Stimulated activated naive CD4-positive, alpha-beta T cell (primary cell): ENCODE data around the gene CSN1S1.

Source experiments
- DNase-seq, 6 experiments: peaks; one replicate each; lab custom pipeline; 2025; lab: John Stamatoyannopoulos, UW

The CSN1S1 gene

DNA sequence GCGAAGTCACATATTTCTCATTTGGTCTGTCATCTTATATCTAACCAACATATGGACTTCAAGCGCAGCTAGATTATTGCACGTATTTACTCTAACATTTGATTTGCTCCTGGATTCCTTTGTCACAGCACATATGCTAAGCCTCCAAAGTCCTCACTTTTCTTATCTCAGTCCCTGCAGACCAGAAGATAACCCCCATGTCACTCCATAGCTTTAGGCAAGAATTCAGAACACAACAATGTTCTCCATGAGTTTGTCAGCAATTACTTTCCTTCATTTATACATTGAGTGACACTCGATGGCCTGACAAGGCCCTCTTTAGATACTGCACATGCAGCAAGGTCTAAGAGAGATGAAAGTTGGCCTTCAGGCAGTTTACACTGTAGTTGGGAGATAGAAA is 60.1 kb downstream of the CSN1S1 start:
- no peak for DNase-seq

DNA sequence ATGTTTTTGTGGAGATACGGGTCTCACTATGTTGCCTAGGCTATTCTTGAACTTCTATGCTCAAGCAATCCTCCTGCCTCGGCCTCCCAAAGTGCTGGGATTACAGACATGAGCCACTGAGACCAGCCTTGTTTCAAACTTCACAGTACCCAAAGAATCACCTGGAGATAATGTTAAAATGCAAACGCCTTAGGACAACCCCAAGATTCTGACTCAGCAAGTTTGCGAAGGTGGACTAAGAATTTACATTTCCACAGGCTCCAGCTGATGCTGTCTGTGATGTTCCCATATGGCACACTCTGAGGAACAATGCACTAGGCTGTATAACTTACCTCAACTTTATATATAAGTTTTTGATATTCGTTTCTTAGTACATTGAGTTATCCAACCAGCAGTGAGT is 63.9 kb downstream of the CSN1S1 start:
- DNase-seq = no peak

DNA sequence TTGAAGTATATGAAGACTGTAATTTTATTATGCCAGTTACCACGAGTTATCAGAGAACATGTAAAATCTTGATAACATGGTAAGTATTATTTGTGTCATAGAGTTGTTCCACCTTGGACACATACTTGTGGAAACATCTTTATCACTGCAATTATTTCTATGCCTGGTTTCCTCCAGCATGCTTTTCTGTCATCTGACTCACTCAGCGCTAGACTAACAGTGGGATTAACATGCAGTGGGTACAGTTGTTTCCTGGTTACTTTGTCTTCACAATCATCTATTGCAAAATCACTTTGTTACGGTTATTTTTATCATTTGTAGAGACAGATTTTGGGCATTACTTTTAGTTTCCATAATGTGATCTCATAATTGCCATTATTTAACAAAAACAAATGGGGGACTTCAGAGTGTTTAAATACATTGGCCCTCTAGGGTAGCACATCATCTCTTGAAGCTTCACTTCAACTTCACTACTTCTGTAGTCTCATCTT is 64.7 kb downstream of the CSN1S1 start, which contains the start of gene STATH:
STATH (plus strand) TSS at position 441 of the 491 bp plus-strand sequence. CDS start 2,472 bp downstream, outside the sequence.
- DNase-seq = no peak
